A549 (cell line): ENCODE results near the gene CAPN13. TPM values are rescaled to one million over a fixed set of nuclear protein-coding genes. Genes with fewer than 3 reads are reported as not detected.

ENCODE experiments used
- ATAC-seq, 2 experiments: fragments of 200-7000 bp in 1 of 2; fragments of >200 bp in 1 of 2; cut with Nextera tagmentation in 1 of 2; cut with Tn5 transposase in 1 of 2; 3 replicates each; pipeline versions ENCODE4 v1.8.0 to v1.9.1; 2018 to 2020; ENCODE audit warnings: mild to moderate bottlenecking in 1 of 2, moderate library complexity in 1 of 2
- CTCF ChIA-PET: fragments of 300-600 bp; sonication (Branson Sonifier 250); formaldehyde crosslinking; extraction: SDS; loops from one replicate; lab custom pipeline; 2021; ENCODE audit warnings: antibody characterized with exemption, inconsistent platforms; lab: Yijun Ruan, JAX
- POLR2A ChIA-PET: fragments of 350-600 bp; formaldehyde crosslinking; extraction: SDS; loops from one replicate; lab custom pipeline; 2021; ENCODE audit warnings: antibody characterized with exemption, inconsistent platforms; lab: Yijun Ruan, JAX
- DNase-seq, 2 experiments: peaks; one replicate each; pipeline versions ENCODE4 v3.0.0 to v3.0.0-alpha.2; 2011 to 2016; ENCODE audit warnings: low read depth in 1 of 2, low spot score in 1 of 2
- FAIRE-seq: peaks from 2 replicates; lab custom pipeline; 2011; peaks lifted over from hg19 to GRCh38; lab: Jason Lieb, UNC
- H3K27ac ChIP-seq, 2 experiments: fragments of >200 bp; sonication (Bioruptor Twin); formaldehyde crosslinking; 3 replicates each; pipeline ENCODE4 v1.5.1; 2016 to 2017
- H3K4me1 ChIP-seq: fragments of >200 bp; sonication (Bioruptor Twin); formaldehyde crosslinking; 3 replicates; pipeline ENCODE4 v1.6.1; 2016
- H3K4me2 ChIP-seq: fragments of >200 bp; sonication (Bioruptor Twin); formaldehyde crosslinking; 3 replicates; pipeline ENCODE4 v1.6.1; 2016
- H3K4me3 ChIP-seq: fragments of >200 bp; sonication (Bioruptor Twin); formaldehyde crosslinking; 3 replicates; pipeline ENCODE4 v1.5.1; 2016
- H3K9me3 ChIP-seq: fragments of >200 bp; sonication (Bioruptor Twin); formaldehyde crosslinking; 3 replicates; pipeline ENCODE4 v1.6.1; 2016
- CBX8 ChIP-seq: fragments of 200-600 bp; sonication (generic); IDR thresholded peaks from 2 replicates; pipeline ENCODE4 v1.6.1; 2016
- CEBPB ChIP-seq, 2 experiments: fragments of >200 bp in 1 of 2; sonication (Bioruptor Twin) in 1 of 2; formaldehyde crosslinking in 1 of 2; IDR thresholded peaks; 2 replicates each; pipeline ENCODE4 v1.6.1; 2012 to 2016
- CTCF ChIP-seq: fragments of >200 bp; sonication (Bioruptor Twin); formaldehyde crosslinking; IDR thresholded peaks from 3 replicates; pipeline ENCODE4 v1.5.1; 2016
- E2F6 ChIP-seq: IDR thresholded peaks from 2 replicates; pipeline ENCODE4 v1.6.1; 2012; ENCODE audit warnings: low read depth, borderline replicate concordance
- EP300 ChIP-seq, 2 experiments: fragments of >200 bp; sonication (Bioruptor Twin); formaldehyde crosslinking; IDR thresholded peaks; 2 replicates in 1 of 2; 3 replicates in 1 of 2; pipeline ENCODE4 v1.6.1; 2016 to 2017
- GATA3 ChIP-seq: IDR thresholded peaks from 2 replicates; pipeline ENCODE4 v1.6.1; 2012; ENCODE audit warnings: borderline replicate concordance
- HOXB5 ChIP-seq: fragments of 250-450 bp; sonication (Bioruptor Pico); IDR thresholded peaks from 2 replicates; pipeline ENCODE4 v1.5.0; 2020; ENCODE audit warnings: mild to moderate bottlenecking, moderate library complexity
- JUN ChIP-seq, 2 experiments: fragments of >200 bp; sonication (Bioruptor Twin); formaldehyde crosslinking; IDR thresholded peaks; 2 replicates in 1 of 2; 3 replicates in 1 of 2; pipeline ENCODE4 v1.6.1; 2016 to 2017
- JUNB ChIP-seq: fragments of >200 bp; sonication (Bioruptor Twin); formaldehyde crosslinking; IDR thresholded peaks from 2 replicates; pipeline ENCODE4 v1.6.1; 2016
- KDM5A ChIP-seq: fragments of 200-600 bp; sonication (generic); IDR thresholded peaks from 2 replicates; pipeline ENCODE4 v1.6.1; 2016; ENCODE audit warnings: antibody characterized with exemption, mild to moderate bottlenecking
- MAFK ChIP-seq: fragments of 450-650 bp; IDR thresholded peaks from 2 replicates; pipeline ENCODE4 v1.6.1; 2014; ENCODE audit not compliant: partially characterized antibody
- MAZ ChIP-seq: fragments of 150-350 bp; IDR thresholded peaks from 2 replicates; pipeline ENCODE4 v1.6.1; 2014; ENCODE audit warnings: antibody characterized with exemption, low read depth, low read length, borderline replicate concordance
- MYC ChIP-seq: IDR thresholded peaks from 2 replicates; pipeline ENCODE4 v1.6.1; 2012; ENCODE audit warnings: mild to moderate bottlenecking, inconsistent platforms, low read length, improper control_type of control experiment, borderline replicate concordance
- NFE2L2 ChIP-seq: fragments of 150-350 bp; conservative IDR thresholded peaks from 2 replicates; pipeline ENCODE4 v1.6.1; 2014; ENCODE audit warnings: low read length
- NR3C1 ChIP-seq: fragments of >200 bp; sonication (Bioruptor Twin); formaldehyde crosslinking; IDR thresholded peaks from 3 replicates; pipeline ENCODE4 v1.6.1; 2017
- PHF8 ChIP-seq: fragments of 200-600 bp; sonication (generic); IDR thresholded peaks from 2 replicates; pipeline ENCODE4 v1.6.1; 2016; ENCODE audit warnings: low read depth, mild to moderate bottlenecking, antibody characterized with exemption, moderate library complexity, borderline replicate concordance
- POLR2A ChIP-seq: IDR thresholded peaks from 2 replicates; pipeline ENCODE4 v1.6.1; 2012; ENCODE audit warnings: mild to moderate bottlenecking, low read length
- RCOR1 ChIP-seq: fragments of 150-350 bp; IDR thresholded peaks from 2 replicates; pipeline ENCODE4 v1.6.1; 2014; ENCODE audit warnings: antibody characterized with exemption, low read length, low read depth
- REST ChIP-seq: fragments of 200-600 bp; sonication (generic); IDR thresholded peaks from 2 replicates; pipeline ENCODE4 v1.6.1; 2016; ENCODE audit warnings: antibody characterized with exemption, mild to moderate bottlenecking, moderate library complexity
- TP53 ChIP-seq: fragments of 250-450 bp; sonication (Bioruptor Pico); IDR thresholded peaks from 2 replicates; pipeline ENCODE4 v1.5.0; 2021; ENCODE audit warnings: mild to moderate bottlenecking, moderate library complexity
- ZC3H11A ChIP-seq: fragments of 450-650 bp; IDR thresholded peaks from 2 replicates; pipeline ENCODE4 v1.6.1; 2014; ENCODE audit warnings: antibody characterized with exemption, mild to moderate bottlenecking
- ZNF302 ChIP-seq: fragments of 250-450 bp; sonication (Bioruptor Pico); IDR thresholded peaks from 2 replicates; pipeline ENCODE4 v1.9.0; 2021; ENCODE audit warnings: inconsistent platforms, mild to moderate bottlenecking, moderate library complexity
- WGBS: methylation state at CpG from one replicate; pipeline ENCODE4 v1.1.6; 2017; ENCODE audit errors: missing lambda C conversion rate; 5-methylcytosine and 5-hydroxymethylcytosine counted together
- polyA plus RNA-seq, 4 experiments: library from polyadenylated mRNA; depleted of rRNA in 3 of 4; stranded (reverse); fragments of >200 nt; fragmentation: RNase III in 1 of 4; extraction: RNeasy Plus Mini Kit Qiagen cat#74134 plus additional on column Dnase treatment in 1 of 4; gene quantifications; 2 replicates in 3 of 4; 3 replicates in 1 of 4; pipeline ENCODE4 v1.2.3, GENCODE V29; 2011 to 2017
- TF ChIP-seq, protein P1 (sequence below): IDR thresholded peaks from 2 replicates; pipeline ENCODE4 v1.6.1; 2012
- TF ChIP-seq, protein P2 (sequence below): fragments of >200 bp; sonication (Bioruptor Twin); formaldehyde crosslinking; IDR thresholded peaks from 3 replicates; pipeline ENCODE4 v1.6.1; 2016
- TF ChIP-seq, protein P3 (sequence below): fragments of 250-450 bp; sonication (Bioruptor Pico); IDR thresholded peaks from 2 replicates; pipeline ENCODE4 v1.5.0; 2020; ENCODE audit warnings: low read depth, mild to moderate bottlenecking, moderate library complexity

CAPN13 gene
- polyA plus RNA-seq, 2 of the 4 experiments (the other 2 are of a cell fraction), result 0.08 to 0.18 TPM

GRCh38 chr2:30780776-30781330 lies 26.4 kb downstream of the CAPN13 start:
- DNase-seq, result no peak
- POLR2A ChIA-PET, result interaction anchor here (0.6 kb wide), 1 partner anchor 411 kb away, joined by 4 read pairs; no protein-coding TSS in a partner anchor
- Histone ChIP-seq H3K9me3 (no peaks in the 10 kb centered on the region), H3K27ac (no peak overlapping the region), H3K4me3 (no peak overlapping the region), H3K4me1 (no peaks in the 10 kb centered on the region), H3K4me2 (no peak overlapping the region)
- no peak for TF ChIP-seq MAFK
- TF ChIP-seq KDM5A, result no peak
- no peak for TF ChIP-seq NFE2L2
- TF ChIP-seq ZNF302 (CRISPR knock-in tag), result no peak
- no peak for TF ChIP-seq TP53 (CRISPR knock-in tag)
- no peak for TF ChIP-seq CEBPB (IDR thresholded peaks at IDR 0.05)
- TF ChIP-seq MYC, result no peak
- no peak for TF ChIP-seq POLR2A
- no peak for TF ChIP-seq JUN (IDR thresholded peaks at IDR 0.05)
- TF ChIP-seq EP300 (IDR thresholded peaks at IDR 0.05), result no peak
- TF ChIP-seq GATA3, result no peak
- no peak for TF ChIP-seq RCOR1
- no peak for TF ChIP-seq NR3C1
- TF ChIP-seq HOXB5 (CRISPR knock-in tag), result no peak
- no peak for ATAC-seq
- FAIRE-seq, result no peak
- WGBS, result 25% methylated on average over 5 of the region's 5 CpGs
- CTCF ChIA-PET, result interaction anchor here (1.2 kb wide), 1 partner anchor 9 kb away, joined by 3 read pairs; no protein-coding TSS in a partner anchor

DNA sequence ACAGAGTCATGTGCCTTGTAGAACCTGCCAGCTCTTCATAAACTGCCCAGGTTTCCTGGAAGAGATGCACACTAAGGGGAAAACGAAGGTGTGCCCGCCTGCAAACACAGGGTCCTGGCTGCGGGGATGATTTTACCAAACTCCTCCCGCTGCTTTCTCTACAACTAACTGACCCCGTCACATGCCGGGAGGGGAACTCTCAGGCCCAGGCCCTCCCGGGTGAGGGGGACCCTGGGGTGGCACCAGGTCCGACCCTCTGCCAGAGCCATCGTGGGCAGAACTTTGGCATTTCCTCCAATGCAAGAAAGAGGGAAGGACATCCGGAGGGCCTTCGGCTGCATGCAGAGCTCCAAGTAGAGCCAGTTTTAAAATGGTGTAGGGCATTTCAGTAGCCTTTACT lies 28.6 kb downstream of the CAPN13 start:
- no peak for FAIRE-seq
- TF ChIP-seq PHF8 (no peak), GATA3 (no peak), E2F6 (no peak), CTCF (no peak), NFE2L2 (no peak), JUN (IDR thresholded peaks at IDR 0.05) (no peak), ZC3H11A (no peak), TP53 (CRISPR knock-in tag) (no peak), CBX8 (no peak), MAFK (no peak), MAZ (no peak), JUNB (no peak), REST (no peak)
- TF ChIP-seq, protein P1, sequence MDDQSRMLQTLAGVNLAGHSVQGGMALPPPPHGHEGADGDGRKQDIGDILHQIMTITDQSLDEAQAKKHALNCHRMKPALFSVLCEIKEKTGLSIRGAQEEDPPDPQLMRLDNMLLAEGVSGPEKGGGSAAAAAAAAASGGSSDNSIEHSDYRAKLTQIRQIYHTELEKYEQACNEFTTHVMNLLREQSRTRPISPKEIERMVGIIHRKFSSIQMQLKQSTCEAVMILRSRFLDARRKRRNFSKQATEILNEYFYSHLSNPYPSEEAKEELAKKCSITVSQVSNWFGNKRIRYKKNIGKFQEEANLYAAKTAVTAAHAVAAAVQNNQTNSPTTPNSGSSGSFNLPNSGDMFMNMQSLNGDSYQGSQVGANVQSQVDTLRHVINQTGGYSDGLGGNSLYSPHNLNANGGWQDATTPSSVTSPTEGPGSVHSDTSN, result no peak
- TF ChIP-seq, protein P2, sequence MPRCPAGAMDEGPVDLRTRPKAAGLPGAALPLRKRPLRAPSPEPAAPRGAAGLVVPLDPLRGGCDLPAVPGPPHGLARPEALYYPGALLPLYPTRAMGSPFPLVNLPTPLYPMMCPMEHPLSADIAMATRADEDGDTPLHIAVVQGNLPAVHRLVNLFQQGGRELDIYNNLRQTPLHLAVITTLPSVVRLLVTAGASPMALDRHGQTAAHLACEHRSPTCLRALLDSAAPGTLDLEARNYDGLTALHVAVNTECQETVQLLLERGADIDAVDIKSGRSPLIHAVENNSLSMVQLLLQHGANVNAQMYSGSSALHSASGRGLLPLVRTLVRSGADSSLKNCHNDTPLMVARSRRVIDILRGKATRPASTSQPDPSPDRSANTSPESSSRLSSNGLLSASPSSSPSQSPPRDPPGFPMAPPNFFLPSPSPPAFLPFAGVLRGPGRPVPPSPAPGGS, result no peak
- TF ChIP-seq, protein P3, sequence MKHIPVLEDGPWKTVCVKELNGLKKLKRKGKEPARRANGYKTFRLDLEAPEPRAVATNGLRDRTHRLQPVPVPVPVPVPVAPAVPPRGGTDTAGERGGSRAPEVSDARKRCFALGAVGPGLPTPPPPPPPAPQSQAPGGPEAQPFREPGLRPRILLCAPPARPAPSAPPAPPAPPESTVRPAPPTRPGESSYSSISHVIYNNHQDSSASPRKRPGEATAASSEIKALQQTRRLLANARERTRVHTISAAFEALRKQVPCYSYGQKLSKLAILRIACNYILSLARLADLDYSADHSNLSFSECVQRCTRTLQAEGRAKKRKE (CRISPR knock-in tag), result no peak
- Histone ChIP-seq H3K9me3 (no peaks in the 10 kb centered on the region), H3K4me1 (no peaks in the 10 kb centered on the region), H3K4me3 (no peak overlapping the region), H3K27ac (no peak overlapping the region), H3K4me2 (no peak overlapping the region)
- ChIA-PET CTCF (no interaction called here), POLR2A (no interaction called here)
- DNase-seq, result no peak
- 71% methylated on average over 11 of the region's 11 CpGs for WGBS
- ATAC-seq, result no peak
